Fibroblast of lung (primary cell): ENCODE data around the gene TMPRSS4. TPM values are rescaled to one million over a fixed set of nuclear protein-coding genes. Genes with fewer than 3 reads are reported as not detected.

ENCODE experiments used
- DNase-seq, 2 donors: peaks; one replicate each; pipeline versions ENCODE4 v3.0.0 to v3.0.0-alpha.2; 2010; ENCODE audit warnings: low read depth in 2 of 2
- H2AFZ ChIP-seq: 2 replicates; pipeline ENCODE4 v1.5.1; 2012; ENCODE audit warnings: low read length, control low read depth, inconsistent platforms
- H3K27ac ChIP-seq: 2 replicates; pipeline ENCODE4 v1.5.1; 2011; ENCODE audit warnings: low read length, control low read depth; ENCODE audit not compliant: insufficient read depth
- H3K27me3 ChIP-seq: 2 replicates; pipeline ENCODE4 v1.5.1; 2011; ENCODE audit warnings: mild to moderate bottlenecking, low read length; ENCODE audit not compliant: control insufficient read depth, insufficient read depth
- H3K36me3 ChIP-seq: 2 replicates; pipeline ENCODE4 v1.5.1; 2011; ENCODE audit warnings: low read length; ENCODE audit not compliant: control insufficient read depth, insufficient read depth
- H3K4me1 ChIP-seq: 2 replicates; pipeline ENCODE4 v1.5.1; 2011; ENCODE audit warnings: low read length; ENCODE audit not compliant: control insufficient read depth, insufficient read depth; ENCODE audit errors: extremely low read depth
- H3K4me2 ChIP-seq: 2 replicates; pipeline ENCODE4 v1.5.1; 2011; ENCODE audit warnings: low read length, control low read depth; ENCODE audit not compliant: insufficient read depth; ENCODE audit errors: extremely low read depth
- H3K4me3 ChIP-seq, 4 experiments: fragments of 200-600 bp in 1 of 4; sonication (generic) in 1 of 4; replicated peaks in 1 of 4; 2 replicates each; pipeline ENCODE4 v1.5.1; 2011 to 2016; ENCODE audit warnings: low read length in 4 of 4, low read depth in 3 of 4, mild to moderate bottlenecking in 3 of 4, control low read depth in 2 of 4, inconsistent platforms in 1 of 4, mixed read lengths in 1 of 4; ENCODE audit not compliant: insufficient read depth in 1 of 4; ENCODE audit errors: control extremely low read depth in 1 of 4
- H3K79me2 ChIP-seq: 2 replicates; pipeline ENCODE4 v1.5.1; 2012; ENCODE audit warnings: mild to moderate bottlenecking, low read length, inconsistent platforms; ENCODE audit not compliant: control insufficient read depth, insufficient read depth
- H3K9ac ChIP-seq: 2 replicates; pipeline ENCODE4 v1.5.1; 2011; ENCODE audit warnings: mild to moderate bottlenecking, low read length, control low read depth; ENCODE audit not compliant: insufficient read depth
- H3K9me3 ChIP-seq: 2 replicates; pipeline ENCODE4 v1.5.1; 2012; ENCODE audit warnings: low read depth, low read length; ENCODE audit not compliant: control insufficient read depth, insufficient read depth
- H4K20me1 ChIP-seq: 2 replicates; pipeline ENCODE4 v1.5.1; 2011; ENCODE audit warnings: low read length; ENCODE audit not compliant: control insufficient read depth, insufficient read depth; ENCODE audit errors: extremely low read depth
- EZH2 ChIP-seq: IDR thresholded peaks from 2 replicates; pipeline ENCODE4 v1.5.1; 2012; ENCODE audit warnings: low read length, control low read depth, mild to moderate bottlenecking; ENCODE audit errors: missing control alignments
- polyA plus RNA-seq, 2 donors: library from polyadenylated mRNA; depleted of rRNA in 1 of 2; stranded (reverse) in 1 of 2; unstranded in 1 of 2; fragments of >200 nt; gene quantifications; 2 replicates each; pipeline ENCODE4 v1.2.1, GENCODE V29; 2011 to 2012; ENCODE audit warnings: missing spikeins in 1 of 2
- total RNA-seq: library from RNA; depleted of rRNA; stranded (reverse); fragments of >200 nt; gene quantifications from 2 replicates; pipeline ENCODE4 v1.2.1, GENCODE V29; 2014
- TF ChIP-seq, protein P1 (sequence below), 2 donors: IDR thresholded peaks in 1 of 2; conservative IDR thresholded peaks in 1 of 2; 1 replicate in 1 of 2; 2 replicates in 1 of 2; pipeline ENCODE4 v1.5.1; 2011 to 2012; ENCODE audit warnings: low read length in 2 of 2, control low read depth in 1 of 2, inconsistent platforms in 1 of 2, low read depth in 1 of 2, mild to moderate bottlenecking in 1 of 2

The TMPRSS4 gene
- total and polyA plus RNA-seq, 2 donors (not counting 1 experiment from before 2014, with no cell fraction given), result not detected

DNA sequence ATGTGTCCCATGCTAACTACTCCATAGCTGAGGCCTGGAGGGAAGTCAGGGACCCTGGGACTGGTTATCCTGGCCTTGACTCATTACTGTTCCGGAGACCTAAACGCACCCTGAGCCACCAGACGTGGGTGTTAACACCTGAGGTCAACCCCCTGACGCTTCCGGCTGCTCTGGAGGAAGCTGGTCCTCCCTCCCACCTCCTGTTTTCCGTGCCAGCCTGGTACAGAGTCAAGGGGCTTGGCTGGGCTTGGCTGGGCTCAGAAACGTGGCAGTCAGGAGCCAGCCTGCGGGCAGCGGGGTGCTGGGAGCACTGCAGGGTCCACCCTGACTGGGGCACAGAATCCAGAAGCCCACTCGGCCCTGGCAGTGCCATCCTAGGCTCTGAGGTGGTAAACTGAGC is 2.6 kb downstream of the TMPRSS4 start:
- Histone ChIP-seq H3K9me3 (no peaks in the 10 kb centered on the region), H3K27ac (no peak overlapping the region), H3K9ac (no peak overlapping the region), H3K4me1 (no peaks in the 10 kb centered on the region), H3K27me3 (no peaks in the 10 kb centered on the region), H3K36me3 (no peaks in the 10 kb centered on the region), H3K79me2 (no peaks in the 10 kb centered on the region), H2AFZ (no peak overlapping the region), H3K4me2 (no peak overlapping the region), H4K20me1 (no peaks in the 10 kb centered on the region), H3K4me3 (no peak overlapping the region)
- DNase-seq, result no peak
- TF ChIP-seq EZH2, result no peak
- TF ChIP-seq, protein P1, sequence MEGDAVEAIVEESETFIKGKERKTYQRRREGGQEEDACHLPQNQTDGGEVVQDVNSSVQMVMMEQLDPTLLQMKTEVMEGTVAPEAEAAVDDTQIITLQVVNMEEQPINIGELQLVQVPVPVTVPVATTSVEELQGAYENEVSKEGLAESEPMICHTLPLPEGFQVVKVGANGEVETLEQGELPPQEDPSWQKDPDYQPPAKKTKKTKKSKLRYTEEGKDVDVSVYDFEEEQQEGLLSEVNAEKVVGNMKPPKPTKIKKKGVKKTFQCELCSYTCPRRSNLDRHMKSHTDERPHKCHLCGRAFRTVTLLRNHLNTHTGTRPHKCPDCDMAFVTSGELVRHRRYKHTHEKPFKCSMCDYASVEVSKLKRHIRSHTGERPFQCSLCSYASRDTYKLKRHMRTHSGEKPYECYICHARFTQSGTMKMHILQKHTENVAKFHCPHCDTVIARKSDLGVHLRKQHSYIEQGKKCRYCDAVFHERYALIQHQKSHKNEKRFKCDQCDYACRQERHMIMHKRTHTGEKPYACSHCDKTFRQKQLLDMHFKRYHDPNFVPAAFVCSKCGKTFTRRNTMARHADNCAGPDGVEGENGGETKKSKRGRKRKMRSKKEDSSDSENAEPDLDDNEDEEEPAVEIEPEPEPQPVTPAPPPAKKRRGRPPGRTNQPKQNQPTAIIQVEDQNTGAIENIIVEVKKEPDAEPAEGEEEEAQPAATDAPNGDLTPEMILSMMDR (conservative IDR thresholded peaks at IDR 0.05 in 1 of 2, IDR thresholded peaks at IDR 0.05 in 1 of 2; ENCODE audit: low read depth in 1 of 2, low read length in 2 of 2), result no peak

DNA sequence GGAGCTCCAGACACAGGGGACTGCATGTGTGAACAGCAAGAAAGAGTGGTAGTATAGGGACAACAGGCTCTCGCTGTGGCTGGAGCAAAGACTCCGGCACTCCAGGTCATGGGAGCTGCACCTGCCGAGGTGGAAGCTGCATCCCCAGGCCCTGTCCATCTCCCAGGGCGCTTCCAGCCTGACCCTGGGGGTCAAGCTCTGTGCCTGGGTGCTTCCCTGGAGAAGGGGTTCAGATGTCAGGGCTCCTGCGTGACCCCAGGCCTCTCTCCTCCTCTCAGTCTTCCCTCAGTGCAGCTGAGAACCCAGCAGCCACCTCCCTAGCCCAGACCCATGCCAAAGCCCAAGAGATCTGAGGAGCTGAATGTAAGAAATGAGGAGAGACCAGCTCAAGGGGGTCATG is 3.4 kb downstream of the TMPRSS4 start:
- Histone ChIP-seq H3K4me2 (no peak overlapping the region), H2AFZ (no peak overlapping the region), H3K79me2 (no peaks in the 10 kb centered on the region), H3K27ac (no peak overlapping the region), H3K9ac (no peak overlapping the region), H3K9me3 (no peaks in the 10 kb centered on the region), H3K4me1 (no peaks in the 10 kb centered on the region), H3K36me3 (no peaks in the 10 kb centered on the region), H4K20me1 (no peaks in the 10 kb centered on the region), H3K27me3 (no peaks in the 10 kb centered on the region), H3K4me3 (no peak overlapping the region)
- no peak for TF ChIP-seq EZH2
- TF ChIP-seq, protein P1 (conservative IDR thresholded peaks at IDR 0.05 in 1 of 2, IDR thresholded peaks at IDR 0.05 in 1 of 2; ENCODE audit: low read depth in 1 of 2, low read length in 2 of 2), result no peak
- no peak for DNase-seq

DNA sequence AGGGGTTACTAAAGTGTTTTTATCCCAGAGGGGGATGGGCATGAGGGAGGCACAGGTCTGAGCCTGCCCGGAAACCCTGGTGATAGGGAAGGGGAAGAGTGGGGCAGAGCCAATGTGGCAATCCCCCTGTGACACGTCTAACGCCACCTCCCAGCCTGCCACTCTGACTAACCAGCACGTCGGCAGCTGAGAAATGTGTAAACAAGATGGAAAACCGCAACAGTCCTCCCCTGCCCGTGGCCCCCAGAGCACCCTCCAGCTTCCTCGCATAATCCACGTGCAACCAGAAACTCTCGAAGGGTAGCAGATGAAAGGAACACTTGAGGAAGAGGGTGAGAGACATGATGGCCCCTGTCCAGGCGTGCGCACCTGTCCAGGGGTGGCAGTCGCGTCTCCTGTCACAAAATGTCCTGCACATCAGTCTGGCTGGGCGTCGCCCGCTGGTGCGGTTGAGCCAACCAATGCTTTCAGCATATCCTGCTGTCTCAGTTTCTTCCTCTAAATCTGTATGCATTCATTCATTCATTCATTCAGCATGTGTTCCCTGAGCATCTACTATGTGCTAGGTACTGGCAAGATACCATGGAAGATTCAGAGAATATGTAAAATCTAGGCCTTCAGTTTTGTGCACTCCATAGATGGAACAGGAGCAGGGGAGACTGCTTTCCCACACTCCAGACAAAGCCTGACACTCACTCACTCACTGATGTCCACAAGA is 4.5 kb downstream of the TMPRSS4 start:
- H3K27me3 ChIP-seq, result no peaks in the 10 kb centered on the region
- H4K20me1 ChIP-seq, result no peaks in the 10 kb centered on the region
- no peak for TF ChIP-seq EZH2
- no peak overlapping the region for H3K27ac ChIP-seq
- no peak overlapping the region for H2AFZ ChIP-seq
- no peaks in the 10 kb centered on the region for H3K36me3 ChIP-seq
- no peaks in the 10 kb centered on the region for H3K4me1 ChIP-seq
- H3K9me3 ChIP-seq, result no peaks in the 10 kb centered on the region
- peak in 1 of 2 donors; percentile 9 for DNase-seq
- no peak overlapping the region for H3K4me2 ChIP-seq
- H3K9ac ChIP-seq, result no peak overlapping the region
- H3K79me2 ChIP-seq, result no peaks in the 10 kb centered on the region
- no peak overlapping the region for H3K4me3 ChIP-seq
